HG03342 (cell line): Measurements from ENCODE around the gene ALOXE3.

Experiments
- ATAC-seq: cut with Tn5 transposase; IDR thresholded peaks from one replicate; pipeline ENCODE4 v1.9.1; 2021; ENCODE audit warnings: mild to moderate bottlenecking, moderate library complexity; ENCODE audit not compliant: unreplicated experiment

Gene ALOXE3

DNA sequence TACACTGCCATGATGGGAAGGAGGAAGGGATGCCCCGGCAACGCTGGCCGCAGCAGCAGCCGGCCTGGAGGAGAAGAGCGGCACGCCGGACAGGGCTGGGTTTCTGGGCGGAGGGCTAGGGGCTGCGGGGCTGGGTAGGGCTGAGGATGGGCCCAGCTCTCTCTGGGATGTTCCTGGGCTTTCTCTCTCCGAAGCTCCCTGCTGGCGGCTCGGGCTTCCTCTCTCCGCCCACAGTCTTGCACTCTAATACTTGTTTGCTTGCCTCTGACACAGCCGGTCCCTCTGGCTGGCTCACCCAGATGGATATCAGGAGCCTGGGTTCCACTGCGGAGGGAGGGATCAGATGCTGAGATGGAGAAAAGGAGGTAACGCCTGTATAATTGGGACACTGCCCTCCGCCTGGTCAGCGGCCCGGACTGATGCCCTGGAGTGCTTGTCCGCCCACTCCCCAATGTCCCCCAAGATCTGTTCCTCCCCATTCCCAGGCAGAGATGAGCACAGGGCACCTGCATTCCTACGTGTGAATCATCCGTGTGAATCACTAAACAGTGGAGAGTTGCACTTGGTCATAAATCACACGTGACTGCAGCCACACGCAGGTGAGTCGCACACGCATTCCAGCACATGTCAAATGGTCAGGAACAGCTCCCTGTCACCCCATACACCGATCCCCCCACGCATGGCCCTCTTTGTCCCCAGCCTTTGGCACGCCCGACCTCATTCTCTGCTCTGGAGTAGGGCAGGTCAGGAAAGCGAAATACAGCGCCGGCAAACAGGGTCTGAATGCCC, at the start of gene ALOXE3:
TSS of gene ALOXE3 (minus strand) at position 535 of the 789 bp plus-strand sequence. CDS start at position 11, 524 bp downstream.
- ATAC-seq = peak; percentile 1

DNA sequence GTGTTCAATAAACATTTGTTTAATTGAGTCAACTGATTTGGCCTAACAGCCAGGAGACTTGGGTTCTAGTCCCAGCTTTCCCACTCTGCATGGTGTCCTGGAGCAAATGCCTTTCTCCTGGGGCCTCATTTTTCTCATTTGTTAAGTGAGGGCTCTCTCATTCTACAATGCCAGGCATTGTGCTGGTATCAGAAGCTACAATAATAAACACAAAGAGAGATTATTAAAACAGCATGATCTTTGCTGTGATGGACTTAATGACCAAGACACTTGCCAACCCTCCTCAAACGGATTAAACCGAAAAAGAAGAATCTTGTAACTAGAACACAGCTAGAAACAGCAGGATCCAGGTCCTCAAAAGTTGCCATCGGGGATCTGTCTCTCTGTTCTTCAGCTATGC, 49.2 kb upstream of the ALOXE3 start:
- no peak for ATAC-seq

DNA sequence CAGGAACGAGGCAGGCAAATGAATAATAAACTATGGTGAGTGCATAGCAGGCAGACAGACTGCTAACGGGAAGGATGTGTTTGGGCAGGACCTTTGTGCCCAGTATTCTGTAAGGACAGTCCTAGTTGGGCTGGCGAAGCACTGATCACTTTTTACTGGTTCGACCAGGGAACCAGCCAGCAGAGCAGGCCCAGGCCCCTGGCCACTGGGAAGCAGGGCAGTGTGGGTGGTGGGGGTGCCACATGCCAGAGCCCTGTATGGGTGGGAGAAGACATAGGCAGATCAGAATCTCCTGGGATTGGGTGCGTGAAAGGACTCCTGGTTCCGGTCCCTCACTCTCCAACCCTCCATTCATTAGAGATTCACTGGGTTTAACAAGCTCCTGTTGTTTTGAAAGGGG, 48.4 kb upstream of the ALOXE3 start:
- no peak for ATAC-seq

DNA sequence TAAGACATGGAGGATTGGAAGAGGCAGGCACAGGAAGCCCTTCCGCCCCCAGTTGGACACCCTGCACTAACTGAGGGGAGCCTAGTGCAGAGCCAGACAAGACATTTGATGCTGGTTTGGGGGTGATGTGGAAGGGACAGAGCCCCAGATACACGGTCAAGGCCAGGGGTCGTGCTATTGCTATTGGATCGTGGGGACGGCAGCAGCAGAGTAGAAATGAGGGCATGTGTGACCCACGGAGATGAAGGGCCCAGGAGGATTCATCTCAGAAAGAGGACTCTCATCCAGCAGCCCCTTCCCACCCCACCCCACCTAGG, 46.5 kb upstream of the ALOXE3 start:
- ATAC-seq = no peak

DNA sequence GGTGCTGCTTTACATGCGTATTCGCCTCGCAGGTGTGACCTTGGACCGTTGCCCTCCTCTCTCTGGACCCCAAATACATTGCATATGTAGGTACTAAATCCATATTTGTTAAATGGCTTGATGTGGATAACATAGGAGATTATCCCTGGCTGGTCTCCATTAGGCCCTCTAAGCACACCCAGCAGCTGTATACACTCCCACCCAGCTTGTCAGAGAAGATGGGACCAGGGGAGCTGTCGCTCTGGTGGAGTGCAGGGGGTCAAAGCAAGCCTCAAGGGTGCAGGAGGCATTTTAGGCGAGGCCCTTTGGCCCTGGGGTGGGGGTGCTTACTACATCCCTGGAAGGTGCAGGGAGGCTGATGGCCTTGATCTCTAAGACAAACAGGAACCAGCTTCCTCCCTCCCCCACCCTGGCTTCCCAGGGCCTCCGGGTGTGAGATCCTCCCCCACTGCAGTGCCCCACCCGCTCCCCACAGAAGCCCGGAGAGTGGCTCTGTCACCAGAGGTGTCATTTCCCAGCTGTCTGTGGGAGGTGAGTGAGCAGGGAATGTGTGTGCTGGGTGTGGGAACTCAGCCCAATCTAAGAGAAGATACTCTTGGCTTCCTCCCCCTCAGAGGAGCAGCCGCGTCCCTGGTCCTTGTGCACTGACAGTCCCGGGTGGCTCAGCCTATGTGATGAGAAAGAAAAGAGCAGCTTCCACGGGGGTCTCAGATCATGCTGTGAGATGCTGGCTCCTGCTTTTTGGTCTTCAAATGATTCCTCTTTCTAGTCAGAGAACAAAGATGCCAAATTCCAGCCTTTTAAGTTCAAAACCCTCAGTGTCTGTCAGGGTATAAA, 45.9 kb upstream of the ALOXE3 start:
- ATAC-seq = no peak

DNA sequence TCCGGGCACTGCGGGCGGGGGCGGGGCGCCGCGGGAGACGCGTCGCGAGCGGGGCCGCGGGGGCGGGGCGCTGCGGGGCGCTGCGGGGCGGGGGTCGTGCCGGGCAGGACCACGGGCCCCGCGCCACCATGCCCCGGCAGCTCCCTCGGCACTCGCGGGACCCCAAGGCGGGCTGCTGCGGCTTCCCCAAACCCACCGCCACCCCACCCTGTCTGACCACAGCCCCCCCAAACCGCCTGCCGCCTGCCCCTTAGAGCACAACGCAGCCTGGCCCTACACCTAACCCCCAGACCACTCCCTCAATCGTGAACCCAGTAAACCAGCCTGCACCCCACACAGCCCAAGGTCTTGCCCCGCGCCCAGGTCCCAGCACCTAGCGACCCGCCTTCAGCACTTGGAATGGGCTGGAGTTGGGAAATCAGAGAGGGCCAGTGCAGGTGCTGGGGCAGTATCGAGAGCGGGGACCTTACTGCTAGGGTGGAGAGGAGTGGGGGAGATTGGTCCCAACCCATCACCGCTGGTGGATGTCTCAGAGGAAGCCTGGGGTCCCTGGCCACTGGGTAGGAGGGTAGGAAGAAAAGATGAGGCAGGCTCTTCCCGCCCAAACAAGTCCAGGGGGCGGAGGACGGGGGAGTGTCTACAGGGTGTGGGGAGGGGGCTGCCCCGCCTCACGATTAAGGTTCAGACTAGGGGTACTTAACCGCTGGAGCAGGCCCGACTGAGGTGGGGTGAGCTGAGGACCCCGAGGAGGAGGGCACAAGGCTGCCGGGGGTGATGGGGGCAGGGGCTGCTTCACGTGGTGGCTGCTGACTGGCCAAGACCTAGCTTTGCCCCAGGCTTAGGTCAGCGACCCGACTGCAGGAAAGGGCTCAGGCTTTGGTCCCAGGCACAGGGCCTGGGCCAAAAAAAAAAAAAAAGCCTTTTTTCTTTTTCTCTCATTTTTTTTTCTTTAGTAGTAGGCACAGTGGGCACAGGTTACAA, 45.0 kb upstream of the ALOXE3 start:
- ATAC-seq = no peak

DNA sequence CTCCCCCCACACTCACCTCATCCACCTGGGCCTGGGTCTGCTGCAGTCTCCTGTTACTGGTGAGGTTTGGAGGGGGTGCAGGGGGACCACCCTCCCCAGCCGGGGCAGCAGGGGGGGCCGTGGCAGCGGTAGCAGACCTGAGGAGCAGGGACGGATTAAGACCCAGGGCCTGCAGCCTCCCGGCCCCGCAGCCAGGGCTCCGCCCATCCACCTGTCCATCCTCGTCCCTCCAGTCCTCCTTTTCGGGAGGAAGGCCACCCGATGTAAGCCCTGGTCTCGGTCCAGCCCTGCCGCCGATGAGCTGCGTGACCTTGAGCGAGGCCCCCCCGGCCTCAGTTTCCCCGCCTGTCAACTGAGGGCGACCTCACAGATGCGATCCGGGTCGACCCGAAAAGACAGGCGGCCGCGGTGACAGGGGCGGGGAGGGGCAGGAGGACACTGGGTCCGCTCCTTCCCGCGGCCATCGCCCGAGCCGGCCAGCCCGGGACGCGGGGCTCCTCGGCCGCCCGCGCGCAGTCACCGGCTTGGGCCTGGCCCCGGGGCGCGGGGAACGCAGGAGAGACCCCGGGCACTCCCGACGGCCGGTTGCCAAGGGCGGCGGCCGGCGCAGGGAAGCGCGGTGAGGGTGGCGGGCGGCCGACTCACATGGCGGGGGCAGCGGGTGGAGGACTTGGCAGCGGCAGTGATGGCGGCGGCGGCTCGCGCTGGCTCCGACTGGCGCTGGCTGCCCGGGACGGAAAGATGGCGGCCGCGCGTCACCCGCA, 44.1 kb upstream of the ALOXE3 start, which contains the start of gene VAMP2:
TSS of gene VAMP2 (minus strand) at position 716 of the 764 bp plus-strand sequence. CDS start at position 647, 69 bp downstream.
- peak; percentile 44 for ATAC-seq

DNA sequence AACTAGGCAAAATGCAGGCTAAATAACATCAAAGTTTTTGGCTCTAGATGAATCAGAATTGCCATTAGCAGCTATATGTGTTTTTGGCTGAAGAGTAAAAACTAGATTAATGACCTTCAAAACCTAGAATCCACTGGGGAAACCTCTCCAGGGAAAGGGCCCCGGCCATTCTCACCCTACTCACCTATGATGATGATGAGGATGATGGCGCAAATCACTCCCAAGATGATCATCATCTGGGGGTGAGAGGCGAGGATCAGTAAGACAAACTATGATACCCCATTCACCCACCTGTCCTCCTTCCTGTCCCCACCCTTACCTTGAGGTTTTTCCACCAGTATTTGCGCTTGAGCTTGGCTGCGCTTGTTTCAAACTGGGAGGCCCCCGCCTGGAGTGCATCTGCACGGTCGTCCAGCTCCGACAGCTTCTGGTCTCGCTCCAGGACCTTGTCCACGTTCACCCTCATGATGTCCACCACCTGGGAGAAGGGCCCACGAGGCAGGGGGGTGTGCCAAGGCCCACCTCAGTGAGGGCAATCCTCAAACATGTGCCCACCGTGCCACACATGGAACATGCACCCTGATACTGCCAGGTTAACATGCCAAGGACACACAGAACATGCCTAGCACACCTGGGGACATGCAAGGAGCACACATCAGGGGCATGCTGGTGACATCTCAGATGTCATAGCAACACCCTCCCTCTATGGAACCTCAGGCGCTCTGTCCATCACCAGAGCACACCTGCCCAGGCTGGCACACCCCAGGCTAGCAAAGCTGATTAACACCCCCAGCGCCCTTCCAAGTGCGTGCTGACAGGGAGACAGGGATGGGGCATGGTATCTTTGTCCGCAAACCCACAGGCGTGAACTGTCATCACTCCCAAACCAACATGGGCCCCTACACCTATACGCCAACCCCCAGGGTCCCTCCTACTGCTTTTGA, 43.2 kb upstream of the ALOXE3 start:
- no peak for ATAC-seq

DNA sequence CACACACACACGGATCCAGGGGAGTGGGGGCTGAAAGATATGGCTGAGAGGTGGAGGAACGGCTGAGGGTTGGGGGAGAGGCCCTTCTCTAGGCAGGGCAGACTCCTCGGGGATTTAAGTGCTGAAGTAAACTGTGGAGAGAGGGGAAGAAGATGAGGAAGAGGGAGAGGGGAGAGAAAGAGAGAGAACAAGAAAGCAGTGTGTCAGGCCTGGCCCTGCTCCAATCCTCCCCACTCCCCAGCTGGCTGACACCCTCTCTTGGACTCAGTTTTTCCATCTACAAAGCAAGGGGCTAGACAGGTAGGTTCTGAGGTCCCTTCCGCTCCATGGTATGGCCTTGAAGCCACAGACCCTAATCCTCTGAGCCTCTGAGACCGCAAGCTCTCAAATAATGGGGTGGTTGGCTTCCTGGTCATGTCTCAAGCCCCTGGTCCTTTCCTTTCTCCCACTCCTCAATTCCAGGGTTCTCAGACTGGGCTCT, 42.5 kb upstream of the ALOXE3 start:
- no peak for ATAC-seq

DNA sequence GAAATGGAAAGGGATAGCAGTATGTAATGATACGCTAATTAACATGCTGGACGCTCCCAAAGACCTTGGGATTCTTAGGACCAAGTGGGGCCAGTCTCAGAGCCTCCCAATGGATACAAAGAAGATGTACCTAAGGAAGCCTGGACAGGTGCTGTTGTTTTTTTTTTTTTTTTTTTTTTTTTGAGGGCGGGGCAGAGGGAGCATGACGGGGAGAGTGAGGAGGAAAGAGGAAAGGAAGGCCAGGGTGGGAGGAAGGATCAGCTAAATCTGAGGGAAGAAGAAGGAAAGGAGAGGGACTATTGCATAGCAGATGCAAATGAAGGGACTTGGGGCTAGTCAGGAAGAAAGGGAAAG, 41.9 kb upstream of the ALOXE3 start:
- no peak for ATAC-seq

DNA sequence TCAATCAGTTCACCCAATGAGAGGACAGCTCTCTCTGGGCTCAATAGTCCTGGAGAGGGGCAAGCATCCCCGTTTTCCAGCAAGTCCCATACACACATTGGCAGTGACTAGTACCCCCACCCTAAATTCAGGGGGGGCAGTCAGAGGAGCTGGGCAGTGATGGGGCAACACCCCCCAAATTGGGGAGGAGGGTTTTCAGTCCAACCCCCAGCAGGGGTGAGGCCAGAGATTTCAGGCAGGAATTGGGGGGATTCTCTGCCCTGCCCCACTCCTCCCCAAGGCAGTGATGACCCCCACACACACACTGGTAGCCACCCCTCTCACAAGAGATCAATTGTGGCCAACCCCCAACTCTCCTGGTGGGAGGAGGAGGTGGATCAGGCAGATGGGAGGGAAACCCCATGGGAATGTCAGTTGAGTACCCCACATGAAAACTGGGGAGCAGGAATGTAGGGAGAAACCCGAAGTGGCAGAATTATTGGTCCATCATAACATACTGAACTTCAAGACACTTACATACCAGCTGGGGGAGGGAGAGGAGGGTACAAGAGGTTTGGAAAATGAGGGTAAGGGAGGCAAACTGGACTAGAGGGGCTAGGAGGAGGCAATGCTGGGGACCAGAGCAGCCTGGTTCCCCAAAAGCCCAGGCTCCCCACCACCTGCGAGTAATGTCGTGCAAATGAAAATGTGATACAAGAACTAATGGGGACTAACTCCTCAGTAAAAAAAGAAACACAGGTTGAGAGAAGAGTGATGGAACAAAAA, 41.3 kb upstream of the ALOXE3 start:
- no peak for ATAC-seq

DNA sequence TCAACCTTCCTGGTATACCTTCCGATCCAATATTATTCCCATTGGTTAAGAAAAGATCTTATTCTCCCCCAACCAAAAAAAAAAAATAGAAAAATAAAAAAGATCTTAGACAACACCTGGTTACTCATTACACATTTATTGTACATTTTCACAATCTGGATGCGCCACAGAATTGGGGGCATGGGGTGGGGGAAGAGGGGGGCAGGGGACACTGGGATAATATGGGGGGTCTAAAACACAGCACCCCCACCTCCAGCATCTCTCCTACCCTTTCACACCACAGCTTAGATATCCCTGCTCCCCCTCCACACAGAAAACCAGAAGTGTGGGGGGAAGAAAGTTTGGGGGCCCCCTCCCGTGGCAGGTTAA, 40.7 kb upstream of the ALOXE3 start:
- ATAC-seq = no peak

DNA sequence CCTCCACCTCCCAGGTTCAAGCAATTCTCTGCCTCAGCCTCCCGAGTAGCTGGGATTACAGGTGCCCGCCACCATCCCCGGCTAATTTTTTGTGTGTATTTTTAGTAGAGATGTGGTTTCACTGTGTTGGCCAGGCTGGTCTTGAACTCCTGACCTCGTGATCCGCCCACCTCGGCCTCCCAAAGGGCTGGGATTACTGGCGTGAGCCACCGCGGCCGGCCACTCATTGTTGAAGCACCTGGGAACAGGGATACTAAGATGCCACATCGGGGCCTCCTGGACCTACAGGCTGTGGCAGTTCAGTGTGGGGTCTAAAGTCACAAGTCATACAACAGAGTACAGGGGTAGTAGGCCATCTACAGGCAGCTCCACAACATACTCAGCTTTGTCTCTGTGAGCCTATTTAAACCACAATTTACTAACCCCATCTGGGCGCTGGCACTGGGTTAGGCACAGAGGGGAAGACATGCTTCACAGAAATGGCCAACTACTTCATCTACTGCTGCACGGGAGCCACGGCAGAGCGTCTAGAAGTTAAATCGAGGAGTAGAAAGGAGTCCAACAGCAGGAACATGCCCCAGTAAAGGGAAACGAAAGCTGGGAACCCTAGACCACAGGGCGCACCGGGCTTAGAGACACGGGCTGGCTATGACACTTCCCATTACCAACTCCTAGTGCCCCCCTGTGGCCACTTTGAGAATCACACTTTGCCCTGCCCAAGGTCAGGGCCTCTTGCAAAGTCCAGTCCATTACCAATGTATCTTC, 40.1 kb upstream of the ALOXE3 start:
- no peak for ATAC-seq

DNA sequence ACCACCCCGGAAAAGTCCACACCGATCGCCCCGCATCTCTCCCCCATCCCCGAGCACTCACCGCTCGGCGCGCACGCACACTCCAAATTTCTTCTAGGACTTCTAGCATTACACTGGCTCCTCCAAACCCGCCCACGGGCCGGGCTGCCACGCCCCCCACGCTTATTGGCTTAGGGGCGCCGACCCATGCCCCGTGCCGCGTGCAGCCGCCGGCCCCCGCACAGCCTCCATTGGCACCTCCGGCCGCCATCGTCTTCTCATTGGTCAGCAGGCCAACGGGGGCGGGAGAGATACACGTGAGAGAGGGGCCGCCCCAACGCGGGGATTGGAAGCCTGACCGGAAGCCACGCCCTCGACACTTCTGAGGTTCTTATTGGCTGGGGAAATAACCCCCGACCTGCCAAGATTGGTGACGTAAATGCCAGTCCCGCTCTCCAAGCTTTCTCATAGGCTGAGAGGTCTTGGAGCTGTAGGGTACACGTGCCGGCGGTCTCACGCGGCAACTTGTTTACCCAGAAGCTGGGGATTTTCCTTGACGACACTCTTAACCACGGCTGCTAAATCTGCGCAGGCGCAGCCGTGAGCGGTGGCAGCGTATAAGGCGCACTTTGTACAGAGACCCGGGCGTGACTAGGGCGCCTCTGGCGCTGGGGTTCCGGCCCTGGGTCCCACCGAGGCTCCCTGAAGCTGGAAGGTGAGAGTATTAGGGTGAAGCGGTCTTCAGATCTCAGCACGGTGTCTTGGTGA, 38.1 kb upstream of the ALOXE3 start:
- ATAC-seq = peak; percentile 70

DNA sequence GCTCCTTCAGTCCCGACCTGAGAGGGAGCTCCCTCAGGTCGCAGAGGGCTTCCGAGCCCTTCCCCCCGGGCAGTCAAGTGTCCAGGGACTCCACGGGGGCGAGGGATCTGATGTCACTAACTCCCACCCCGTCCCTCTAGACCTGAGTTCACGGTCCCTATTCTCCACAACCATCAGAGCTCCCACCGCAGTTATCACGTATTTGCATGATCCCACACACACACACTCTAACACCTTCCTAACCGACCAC, 37.6 kb upstream of the ALOXE3 start:
- no peak for ATAC-seq

DNA sequence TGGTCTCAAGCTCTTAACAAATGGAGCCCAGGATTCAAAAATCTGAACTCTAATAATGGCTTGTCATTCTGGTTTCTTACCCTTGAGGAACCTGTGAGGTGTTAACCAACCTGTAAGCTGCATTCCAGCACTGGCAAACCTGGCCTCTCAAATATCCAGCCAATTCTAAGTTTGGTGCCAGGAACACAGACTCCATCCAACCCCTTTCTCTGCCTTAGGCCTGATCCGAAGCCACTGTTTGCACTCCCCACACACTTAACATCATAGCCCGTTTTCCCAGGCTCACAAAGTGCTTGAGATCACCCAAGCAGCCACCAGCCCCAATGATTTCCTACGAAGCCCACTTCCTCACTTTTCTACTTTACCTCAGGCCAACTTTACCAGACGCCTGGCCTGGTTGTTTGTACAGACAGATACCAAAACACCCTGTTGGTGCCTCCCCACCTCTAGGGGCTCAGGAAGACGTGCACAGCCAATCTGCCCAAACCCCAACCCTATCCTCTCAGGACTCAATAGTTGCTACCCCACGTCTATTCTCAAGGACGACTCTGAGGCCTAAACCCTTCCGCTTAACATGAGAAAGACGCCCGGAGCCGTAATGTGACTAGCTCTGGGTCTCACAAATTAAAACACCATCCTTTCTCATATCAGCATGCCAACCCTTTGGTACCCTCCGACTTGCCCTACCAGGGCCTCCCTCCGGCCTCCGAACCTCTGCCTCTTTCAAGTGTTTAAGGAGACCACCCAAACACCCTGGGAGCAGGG, 37.1 kb upstream of the ALOXE3 start:
- ATAC-seq = no peak
